GM19455 (cell line): ENCODE measurements around the gene GPR3.
"Not testable (repeated sequence)": the region's sequence is repeated elsewhere in the genome, so short reads cannot be mapped to it uniquely, and the experiment has no call there.

Source experiments
- ATAC-seq: cut with Tn5 transposase; IDR thresholded peaks from one replicate; pipeline ENCODE4 v1.9.1; 2021; ENCODE audit not compliant: unreplicated experiment

GPR3 gene

GRCh38 chr1:27398405-27399149, 6.2 kb downstream of the GPR3 start:
- no peak for ATAC-seq

- ATAC-seq = no peak
Observed at GRCh38 chr1:27399251-27400025, 7.0 kb downstream of the GPR3 start.

GRCh38 chr1:27400082-27400962, 7.9 kb downstream of the GPR3 start:
- ATAC-seq = no peak

GRCh38 chr1:27400963-27401341, 8.5 kb downstream of the GPR3 start:
- ATAC-seq = no peak

- no peak for ATAC-seq
Observed at GRCh38 chr1:27402349-27402754, 9.9 kb downstream of the GPR3 start.

GRCh38 chr1:27403065-27403726, 10.8 kb downstream of the GPR3 start:
- no peak for ATAC-seq

- ATAC-seq = no peak
Observed at GRCh38 chr1:27403931-27404330, 11.5 kb downstream of the GPR3 start.

GRCh38 chr1:27405074-27405473, 12.7 kb downstream of the GPR3 start:
- ATAC-seq = no peak

GRCh38 chr1:27405598-27406361, 13.4 kb downstream of the GPR3 start:
- ATAC-seq = not testable (repeated sequence)

GRCh38 chr1:27406362-27406680, 13.9 kb downstream of the GPR3 start:
- ATAC-seq = no peak

- ATAC-seq = not testable (repeated sequence)
Observed at GRCh38 chr1:27406791-27407190, 14.4 kb downstream of the GPR3 start.

- ATAC-seq = no peak
Observed at GRCh38 chr1:27408151-27408550, 15.7 kb downstream of the GPR3 start.

GRCh38 chr1:27409669-27410068, 17.2 kb downstream of the GPR3 start:
- no peak for ATAC-seq

- ATAC-seq = no peak
Observed at GRCh38 chr1:27410709-27411108, 18.3 kb downstream of the GPR3 start.

GRCh38 chr1:27412502-27412901, 20.1 kb downstream of the GPR3 start:
- ATAC-seq = no peak

GRCh38 chr1:27413004-27413403, 20.6 kb downstream of the GPR3 start:
- ATAC-seq = no peak

- no peak for ATAC-seq
Observed at GRCh38 chr1:27414091-27414490, 21.7 kb downstream of the GPR3 start.

- ATAC-seq = no peak
Observed at GRCh38 chr1:27416387-27417111, 24.1 kb downstream of the GPR3 start.

- no peak for ATAC-seq
Observed at GRCh38 chr1:27417713-27418112, 25.3 kb downstream of the GPR3 start.
